ENCODE measurements around the gene CCDC158. TPM values are rescaled to one million over a fixed set of nuclear protein-coding genes. Genes with fewer than 3 reads are reported as not detected.
"Not testable (repeated sequence)": the region's sequence is repeated elsewhere in the genome, so short reads cannot be mapped to it uniquely, and the experiment has no call there.

The CCDC158 gene
- total and polyA plus RNA-seq, 2 donors (not counting 3 experiments of a cell fraction or from before 2014, with no cell fraction given) = not detected

GRCh38 chr4:76361689-76362412 is 59.1 kb downstream of the CCDC158 start:
- no peaks in the 10 kb centered on the region for H3K4me1 ChIP-seq (ENCODE audit: control insufficient read depth, extremely low read depth, insufficient read depth, low read length)
- H3K27ac ChIP-seq (ENCODE audit: insufficient read depth, low read depth, low read length) = no peak overlapping the region
- no peak overlapping the region for H3K4me2 ChIP-seq (ENCODE audit: insufficient read depth, low read length)
- no peaks in the 10 kb centered on the region for H3K9me3 ChIP-seq (replicated peaks; ENCODE audit: control insufficient read depth, insufficient read depth, low read length)
- H4K20me1 ChIP-seq (replicated peaks; ENCODE audit: control insufficient read depth, extremely low read depth, insufficient read depth, low read length) = no peaks in the 10 kb centered on the region
- BruUV-seq (replicated peaks) = no TSS peak
- no peaks in the 10 kb centered on the region for H3K79me2 ChIP-seq (ENCODE audit: control insufficient read depth, insufficient read depth, low read length)
- TF ChIP-seq MYC (IDR thresholded peaks at IDR 0.05; ENCODE audit: low read depth, low read length) = no peak
- TF ChIP-seq FOS (IDR thresholded peaks at IDR 0.05; ENCODE audit: borderline replicate concordance, insufficient read depth, low read length) = no peak
- TF ChIP-seq, protein P1, sequence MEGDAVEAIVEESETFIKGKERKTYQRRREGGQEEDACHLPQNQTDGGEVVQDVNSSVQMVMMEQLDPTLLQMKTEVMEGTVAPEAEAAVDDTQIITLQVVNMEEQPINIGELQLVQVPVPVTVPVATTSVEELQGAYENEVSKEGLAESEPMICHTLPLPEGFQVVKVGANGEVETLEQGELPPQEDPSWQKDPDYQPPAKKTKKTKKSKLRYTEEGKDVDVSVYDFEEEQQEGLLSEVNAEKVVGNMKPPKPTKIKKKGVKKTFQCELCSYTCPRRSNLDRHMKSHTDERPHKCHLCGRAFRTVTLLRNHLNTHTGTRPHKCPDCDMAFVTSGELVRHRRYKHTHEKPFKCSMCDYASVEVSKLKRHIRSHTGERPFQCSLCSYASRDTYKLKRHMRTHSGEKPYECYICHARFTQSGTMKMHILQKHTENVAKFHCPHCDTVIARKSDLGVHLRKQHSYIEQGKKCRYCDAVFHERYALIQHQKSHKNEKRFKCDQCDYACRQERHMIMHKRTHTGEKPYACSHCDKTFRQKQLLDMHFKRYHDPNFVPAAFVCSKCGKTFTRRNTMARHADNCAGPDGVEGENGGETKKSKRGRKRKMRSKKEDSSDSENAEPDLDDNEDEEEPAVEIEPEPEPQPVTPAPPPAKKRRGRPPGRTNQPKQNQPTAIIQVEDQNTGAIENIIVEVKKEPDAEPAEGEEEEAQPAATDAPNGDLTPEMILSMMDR (IDR thresholded peaks at IDR 0.05; ENCODE audit: extremely low read depth in 1 of 2, insufficient read depth in 1 of 2, low read depth in 1 of 2, low read length in 2 of 2) = no peak
- TF ChIP-seq, protein P2, sequence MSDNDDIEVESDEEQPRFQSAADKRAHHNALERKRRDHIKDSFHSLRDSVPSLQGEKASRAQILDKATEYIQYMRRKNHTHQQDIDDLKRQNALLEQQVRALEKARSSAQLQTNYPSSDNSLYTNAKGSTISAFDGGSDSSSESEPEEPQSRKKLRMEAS (IDR thresholded peaks at IDR 0.05; ENCODE audit: insufficient read depth, insufficient read length) = no peak
- no peak for TF ChIP-seq JUN (IDR thresholded peaks at IDR 0.05; ENCODE audit: borderline replicate concordance, insufficient read depth, insufficient read length, low read depth)
- no peak for TF ChIP-seq GATA2 (IDR thresholded peaks at IDR 0.05; ENCODE audit: insufficient read depth, insufficient read length, low read depth, low read length)
- no peak for TF ChIP-seq EZH2 (IDR thresholded peaks at IDR 0.05; ENCODE audit: borderline replicate concordance, low read depth, low read length, severe bottlenecking)
- no peak for TF ChIP-seq POLR2A (IDR thresholded peaks at IDR 0.05; ENCODE audit: low read depth, low read length)
- no peak for TF ChIP-seq POLR2AphosphoS5 (IDR thresholded peaks at IDR 0.05; ENCODE audit: insufficient read depth, low read depth, low read length)
- no peak for FAIRE-seq
- intact Hi-C loops (cut with micrococcal nuclease) (no loop called here), dilution Hi-C loops (cut with MboI; ENCODE audit: extremely low pct_ligation_motif_present, low sequenced_read_pairs) (no loop called here)
- ChIA-PET CTCF (interaction anchor here (1.3 kb wide), 1 partner anchor 182 kb away, joined by 3 read pairs; no protein-coding TSS in a partner anchor), POLR2A (no interaction called here)
- no peak overlapping the region for H3K9ac ChIP-seq (replicated peaks; ENCODE audit: extremely low read depth, insufficient read depth, low read length)
- H3K27me3 ChIP-seq (ENCODE audit: control insufficient read depth in 2 of 2, insufficient read depth in 2 of 2, low read length in 2 of 2) = peaks cover 14 to 22% of the 10 kb centered on the region in 2 experiments
- H2AFZ ChIP-seq (ENCODE audit: low read depth, low read length) = no peak overlapping the region
- DNase-seq (ENCODE audit: low read depth, low spot score) = no peak
- no peaks in the 10 kb centered on the region for H3K36me3 ChIP-seq (ENCODE audit: control insufficient read depth in 2 of 2, extremely low read depth in 1 of 2, insufficient read depth in 2 of 2, low read length in 2 of 2)
- no peaks in the 10 kb centered on the region for H3K9me1 ChIP-seq (replicated peaks; ENCODE audit: control insufficient read depth, extremely low read depth, insufficient read depth, low read length)
- H3K4me3 ChIP-seq (replicated peaks in 1 of 3; ENCODE audit: insufficient read depth in 1 of 3, low read depth in 1 of 3, low read length in 3 of 3) = no peak overlapping the region

DNA sequence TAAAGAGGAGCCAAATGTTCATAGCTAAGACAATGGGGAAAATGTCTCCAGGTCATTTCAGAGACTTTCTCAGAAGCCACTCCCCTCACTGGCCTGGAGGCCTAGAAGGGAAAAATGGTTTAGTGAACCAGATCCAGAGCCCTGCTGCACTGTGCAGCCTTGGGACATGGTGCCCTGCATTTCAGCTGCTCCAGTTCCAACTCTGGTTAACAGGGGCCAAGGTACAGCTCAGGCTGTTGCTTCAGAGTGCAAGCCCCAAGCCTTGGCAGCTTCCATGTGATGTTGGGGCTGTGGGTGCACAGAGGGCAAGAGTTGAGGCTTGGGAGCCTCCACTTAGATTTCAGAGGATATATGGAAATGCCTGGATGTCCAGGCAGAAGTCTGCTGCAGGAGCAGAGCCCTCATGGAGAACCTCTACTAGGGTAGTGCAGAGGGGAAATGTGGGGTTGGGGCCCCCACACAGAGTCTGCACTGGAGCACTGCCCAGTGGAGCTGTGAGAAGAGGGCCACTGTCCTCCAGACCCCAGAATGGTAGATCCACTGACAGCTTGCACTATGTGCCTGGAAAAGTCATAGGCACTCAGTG is 61.0 kb downstream of the CCDC158 start:
- H3K4me2 ChIP-seq (ENCODE audit: insufficient read depth, low read length); FAIRE-seq; DNase-seq (ENCODE audit: low read depth, low spot score); H3K36me3 ChIP-seq (ENCODE audit: control insufficient read depth in 2 of 2, extremely low read depth in 1 of 2, insufficient read depth in 2 of 2, low read length in 2 of 2); BruUV-seq (replicated peaks); dilution Hi-C loops (cut with MboI; ENCODE audit: extremely low pct_ligation_motif_present, low sequenced_read_pairs); H2AFZ ChIP-seq (ENCODE audit: low read depth, low read length); H3K9me1 ChIP-seq (replicated peaks; ENCODE audit: control insufficient read depth, extremely low read depth, insufficient read depth, low read length); intact Hi-C loops (cut with micrococcal nuclease); H3K79me2 ChIP-seq (ENCODE audit: control insufficient read depth, insufficient read depth, low read length); H3K9ac ChIP-seq (replicated peaks; ENCODE audit: extremely low read depth, insufficient read depth, low read length); POLR2A ChIA-PET; H3K9me3 ChIP-seq (replicated peaks; ENCODE audit: control insufficient read depth, insufficient read depth, low read length); H3K4me1 ChIP-seq (ENCODE audit: control insufficient read depth, extremely low read depth, insufficient read depth, low read length); H3K4me3 ChIP-seq (replicated peaks in 1 of 3; ENCODE audit: insufficient read depth in 1 of 3, low read depth in 1 of 3, low read length in 3 of 3); H3K27ac ChIP-seq (ENCODE audit: insufficient read depth, low read depth, low read length); H4K20me1 ChIP-seq (replicated peaks; ENCODE audit: control insufficient read depth, extremely low read depth, insufficient read depth, low read length): not testable (repeated sequence)
- CTCF ChIA-PET = interaction anchor here (0.9 kb wide), 1 partner anchor 18 kb away, joined by 3 read pairs; no protein-coding TSS in a partner anchor
- H3K27me3 ChIP-seq (ENCODE audit: control insufficient read depth in 2 of 2, insufficient read depth in 2 of 2, low read length in 2 of 2) = peaks cover 5 to 23% of the 10 kb centered on the region in 2 experiments

Measured in endothelial cell of umbilical vein (primary cell).